D341Med (cell line): ENCODE results near the gene KLHL11.
"Not testable (repeated sequence)": the region's sequence is repeated elsewhere in the genome, so short reads cannot be mapped to it uniquely, and the experiment has no call there.

ENCODE experiments used
- DNase-seq: peaks from one replicate; pipeline ENCODE4 v3.0.0; 2012; ENCODE audit warnings: low spot score

The KLHL11 gene

GRCh38 chr17:41836550-41837196 lies 28.6 kb downstream of the KLHL11 start:
- no peak for DNase-seq

DNA sequence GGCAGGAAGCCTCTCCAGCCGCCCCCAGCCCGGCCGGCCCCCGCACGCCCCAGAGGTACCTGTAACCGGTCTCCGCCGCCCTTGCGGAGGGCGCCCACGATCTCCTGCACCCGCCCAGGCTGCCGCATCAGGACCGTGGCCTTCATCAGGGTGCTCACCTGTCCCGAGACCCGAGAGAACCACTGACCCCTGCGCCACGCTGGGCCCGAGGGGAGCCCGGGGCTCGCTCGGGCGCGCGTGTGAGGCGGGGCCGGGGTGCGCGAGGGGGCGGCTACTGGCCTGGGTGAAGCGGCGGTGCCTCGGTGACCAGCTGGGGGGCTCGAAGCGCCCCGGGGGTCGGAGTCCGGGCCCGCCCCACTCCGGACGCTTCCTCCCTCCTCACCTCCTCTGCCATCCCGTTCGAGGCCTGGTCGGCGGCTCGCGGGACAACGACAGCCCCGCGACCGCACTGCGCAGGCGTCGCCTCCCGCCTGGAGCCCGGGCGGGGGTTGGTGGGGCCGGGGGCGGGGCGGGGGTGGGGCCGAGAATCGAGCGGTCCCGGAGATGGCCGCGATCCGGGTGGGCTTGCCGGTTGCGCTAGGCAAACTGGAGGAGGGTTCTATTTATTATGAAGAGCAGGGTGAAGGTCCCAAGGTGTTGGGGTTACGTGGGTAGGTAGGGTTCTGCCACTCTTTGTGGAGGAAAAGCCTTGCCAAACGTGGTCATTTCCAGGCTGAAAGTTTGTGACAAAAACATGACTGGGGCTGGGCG lies 29.2 kb downstream of the KLHL11 start, which contains the start of gene NT5C3B:
NT5C3B (minus strand) TSS at position 433 of the 750 bp plus-strand sequence; CDS start at position 394, 39 bp downstream.
- DNase-seq: peak; percentile 99

- no peak for DNase-seq
Measured at GRCh38 chr17:41835214-41835799, 29.9 kb downstream of the KLHL11 start.

- not testable (repeated sequence) for DNase-seq
Measured at GRCh38 chr17:41829961-41830360, 35.3 kb downstream of the KLHL11 start.

DNA sequence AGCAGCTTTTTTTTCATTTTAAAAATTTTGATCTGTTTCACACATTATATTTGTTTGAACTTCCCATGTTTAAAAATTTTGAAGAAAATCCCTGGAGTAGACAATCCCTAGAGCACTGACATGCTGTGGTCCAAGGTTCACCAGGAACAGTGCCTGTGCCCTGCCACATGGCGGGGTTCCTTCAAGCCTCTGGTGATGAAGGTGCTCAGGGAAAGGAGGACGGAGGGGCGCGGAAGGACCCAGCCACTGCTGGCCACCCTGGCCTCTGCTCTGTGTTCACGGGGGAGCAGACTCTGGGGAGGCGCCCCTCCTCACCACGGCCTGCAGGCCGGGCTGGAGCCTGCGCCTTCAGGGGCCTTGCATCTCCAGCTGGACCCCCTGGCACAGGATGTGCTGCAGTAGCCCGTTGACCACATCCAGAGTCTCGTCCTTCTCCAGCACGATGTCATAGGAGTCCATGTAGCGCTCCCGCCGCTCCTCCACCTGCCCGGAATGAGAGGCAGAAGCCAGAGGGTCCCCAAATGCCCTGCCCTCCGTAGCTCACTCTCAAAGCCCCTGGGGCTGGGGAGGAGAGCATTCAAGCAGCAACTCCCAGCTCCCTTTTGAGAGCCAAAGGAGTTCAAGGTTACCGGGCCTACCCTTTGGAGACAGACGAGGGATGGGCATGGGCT lies 39.9 kb downstream of the KLHL11 start:
- no peak for DNase-seq

- DNase-seq: no peak
Measured at GRCh38 chr17:41824086-41824485, 41.1 kb downstream of the KLHL11 start.

GRCh38 chr17:41823580-41823979 lies 41.6 kb downstream of the KLHL11 start:
- no peak for DNase-seq

DNA sequence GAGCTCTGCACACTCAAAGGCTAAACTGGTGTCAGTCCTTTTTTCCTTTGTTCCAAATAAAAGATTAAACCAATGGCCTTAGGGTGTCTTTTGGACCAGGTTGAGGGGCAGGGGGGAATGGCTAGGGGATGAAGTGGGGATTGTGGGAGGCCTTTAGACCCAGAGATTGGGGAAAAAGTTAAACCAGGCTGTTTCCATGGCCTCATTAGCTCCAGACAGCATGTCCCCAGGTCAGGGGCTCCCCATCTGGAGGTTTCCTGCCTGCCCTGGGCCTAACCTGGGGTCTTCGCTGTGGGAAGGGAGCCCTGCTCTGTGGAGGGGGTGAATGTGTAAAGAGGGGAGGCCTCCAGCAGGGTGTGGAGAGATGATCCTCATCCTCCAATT lies 42.1 kb downstream of the KLHL11 start:
- no peak for DNase-seq

DNA sequence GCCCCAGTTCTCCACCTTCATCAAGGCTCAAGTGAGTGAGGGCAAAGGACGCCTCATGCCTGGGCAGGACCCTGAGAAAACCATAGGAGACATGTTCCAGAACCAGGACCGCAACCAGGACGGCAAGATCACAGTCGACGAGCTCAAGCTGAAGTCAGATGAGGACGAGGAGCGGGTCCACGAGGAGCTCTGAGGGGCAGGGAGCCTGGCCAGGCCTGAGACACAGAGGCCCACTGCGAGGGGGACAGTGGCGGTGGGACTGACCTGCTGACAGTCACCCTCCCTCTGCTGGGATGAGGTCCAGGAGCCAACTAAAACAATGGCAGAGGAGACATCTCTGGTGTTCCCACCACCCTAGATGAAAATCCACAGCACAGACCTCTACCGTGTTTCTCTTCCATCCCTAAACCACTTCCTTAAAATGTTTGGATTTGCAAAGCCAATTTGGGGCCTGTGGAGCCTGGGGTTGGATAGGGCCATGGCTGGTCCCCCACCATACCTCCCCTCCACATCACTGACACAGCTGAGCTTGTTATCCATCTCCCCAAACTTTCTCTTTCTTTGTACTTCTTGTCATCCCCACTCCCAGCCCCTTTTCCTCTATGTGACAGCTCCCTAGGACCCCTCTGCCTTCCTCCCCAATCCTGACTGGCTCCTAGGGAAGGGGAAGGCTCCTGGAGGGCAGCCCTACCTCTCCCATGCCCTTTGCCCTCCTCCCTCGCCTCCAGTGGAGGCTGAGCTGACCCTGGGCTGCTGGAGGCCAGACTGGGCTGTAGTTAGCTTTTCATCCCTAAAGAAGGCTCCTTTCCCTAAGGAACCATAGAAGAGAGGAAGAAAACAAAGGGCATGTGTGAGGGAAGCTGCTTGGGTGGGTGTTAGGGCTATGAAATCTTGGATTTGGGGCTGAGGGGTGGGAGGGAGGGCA lies 42.7 kb downstream of the KLHL11 start:
- DNase-seq: no peak

- no peak for DNase-seq
Measured at GRCh38 chr17:41821776-41822175, 43.4 kb downstream of the KLHL11 start.

- no peak for DNase-seq
Measured at GRCh38 chr17:41818024-41818423, 47.2 kb downstream of the KLHL11 start.

DNA sequence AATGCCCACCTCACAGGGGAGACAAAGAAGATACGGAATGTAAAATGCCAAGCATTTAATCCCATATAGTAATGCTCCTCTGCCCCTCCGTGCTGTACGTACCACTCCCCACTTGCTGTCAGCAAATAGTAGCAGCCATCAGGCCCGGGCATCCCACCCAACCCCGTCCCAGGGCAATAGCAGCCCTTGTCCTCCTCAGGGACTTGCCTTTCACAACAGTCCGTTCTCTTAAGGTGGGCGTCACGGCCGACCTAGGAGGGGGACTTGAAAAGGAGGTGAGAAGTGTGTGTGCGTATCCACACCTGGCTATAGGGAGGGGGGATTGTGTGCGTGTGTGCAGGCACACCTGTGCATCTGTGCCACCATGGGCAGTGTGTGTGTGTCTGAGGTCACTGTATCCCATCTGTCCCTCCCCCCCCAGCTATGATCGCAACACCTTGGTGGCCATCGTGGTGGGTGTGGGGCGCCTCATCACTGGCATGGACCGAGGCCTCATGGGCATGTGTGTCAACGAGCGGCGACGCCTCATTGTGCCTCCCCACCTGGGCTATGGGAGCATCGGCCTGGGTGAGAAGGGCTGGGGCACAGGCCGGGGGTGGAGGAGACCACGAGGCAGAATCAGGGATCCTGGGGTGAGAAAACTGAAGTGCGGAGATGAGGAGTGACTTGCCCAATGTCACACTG lies 48.4 kb downstream of the KLHL11 start:
- no peak for DNase-seq

GRCh38 chr17:41814195-41814594 lies 51.0 kb downstream of the KLHL11 start:
- no peak for DNase-seq

DNA sequence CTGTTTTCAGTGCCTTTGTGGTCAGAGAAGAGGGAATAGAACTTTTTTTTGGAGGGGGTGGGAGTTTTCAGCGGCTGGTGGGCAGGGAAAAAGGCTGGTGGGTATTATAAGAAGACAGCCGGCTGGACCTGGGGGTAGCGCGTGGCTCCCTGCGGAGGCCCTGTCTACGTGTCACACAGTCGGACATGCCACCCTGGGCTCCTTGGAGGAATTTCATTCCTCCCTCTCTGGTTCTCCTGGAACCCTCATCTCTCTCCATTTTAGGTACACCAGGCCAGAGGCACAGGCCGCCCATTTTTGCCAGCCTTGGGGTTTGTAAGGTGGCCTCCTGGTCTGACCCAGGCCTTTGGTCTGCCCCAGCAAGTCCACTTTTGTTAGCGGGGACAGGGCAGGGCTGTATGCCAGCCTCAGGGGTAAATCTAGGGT lies 51.5 kb downstream of the KLHL11 start:
- DNase-seq: no peak

DNA sequence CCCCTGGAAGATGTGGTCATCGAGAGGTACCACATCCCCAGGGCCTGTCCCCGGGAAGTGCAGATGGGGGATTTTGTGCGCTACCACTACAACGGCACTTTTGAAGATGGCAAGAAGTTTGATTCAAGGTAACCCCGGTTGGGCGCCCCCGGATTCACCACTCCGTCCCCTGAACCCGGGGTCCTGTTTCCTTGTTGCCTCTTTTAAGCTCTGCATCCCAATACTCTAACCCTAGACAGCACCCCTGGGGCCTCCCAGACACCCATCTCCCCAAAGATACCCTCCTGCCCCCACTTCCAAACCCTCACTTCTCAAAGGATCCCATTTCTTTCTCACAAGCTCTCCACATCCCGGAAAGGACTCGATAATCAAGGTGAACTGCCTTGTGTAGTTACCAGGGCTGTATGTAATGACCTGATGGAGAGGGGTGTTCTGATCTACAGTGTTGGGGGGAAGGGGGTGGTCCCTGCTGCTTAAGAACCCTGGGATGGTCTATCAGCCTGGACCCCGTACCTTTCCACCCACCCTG lies 52.0 kb downstream of the KLHL11 start:
- no peak for DNase-seq

- DNase-seq: peak; percentile 61
Measured at GRCh38 chr17:41812381-41813151, 52.7 kb downstream of the KLHL11 start, which contains the start of gene FKBP10. FKBP10 (plus strand) TSS chr17:41813004; CDS start chr17:41813035, 31 bp downstream.

DNA sequence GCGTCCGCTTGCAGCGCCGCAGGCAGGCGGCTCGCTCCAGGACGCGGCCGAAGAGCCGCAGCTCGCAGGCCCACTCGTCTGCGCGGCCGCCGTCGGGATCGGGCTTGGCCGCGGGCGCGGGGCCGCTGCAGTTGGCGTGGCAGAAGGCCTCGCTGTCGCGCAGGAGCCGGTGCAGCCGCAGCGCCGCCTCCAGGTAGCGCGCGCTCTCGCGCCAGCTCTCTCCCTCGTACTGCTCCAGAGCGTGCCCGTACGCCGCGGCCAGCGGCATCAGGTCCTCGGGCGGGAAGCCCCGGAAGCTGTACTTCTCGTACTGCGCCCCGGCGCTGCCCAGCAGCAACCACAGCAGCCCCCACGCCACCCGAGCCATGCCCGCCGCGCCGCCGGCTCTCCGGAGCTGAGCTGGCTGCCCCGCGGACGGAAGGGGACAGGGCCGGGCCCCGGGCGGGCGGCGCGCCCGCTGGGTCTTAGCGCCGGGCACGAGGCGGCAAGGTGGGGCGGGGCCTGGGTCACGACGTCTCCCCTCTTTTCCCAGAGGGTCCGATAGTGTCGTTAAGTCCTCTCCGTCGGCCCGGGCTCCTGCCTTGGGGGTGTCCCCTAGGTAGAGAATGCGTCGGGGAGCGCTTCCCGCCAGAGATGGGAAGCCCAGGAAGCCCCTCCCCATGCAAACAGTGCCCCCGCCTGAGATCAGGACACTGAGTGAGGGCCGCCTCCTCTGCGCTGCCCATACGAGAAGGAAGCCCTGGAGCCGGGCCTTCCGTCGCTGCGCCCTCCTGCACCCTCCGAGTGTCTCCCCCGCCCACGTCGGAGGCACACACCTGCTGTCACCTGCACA lies 53.5 kb downstream of the KLHL11 start, which contains the start of gene P3H4:
P3H4 (minus strand) TSS at position 401 of the 832 bp plus-strand sequence; CDS start at position 367, 34 bp downstream.
- peak; percentile 97 for DNase-seq

GRCh38 chr17:41810659-41811548 lies 54.3 kb downstream of the KLHL11 start:
- DNase-seq: peak; percentile 41
